K562 (cell line): ENCODE results near the gene ADAM15. TPM values are rescaled to one million over a fixed set of nuclear protein-coding genes. Genes with fewer than 3 reads are reported as not detected.

Experiments used
- ARID3B ChIP-seq: fragments of 250-450 bp; sonication (Bioruptor Pico); IDR thresholded peaks from 2 replicates; pipeline ENCODE4 v1.4.0; 2020; ENCODE audit warnings: borderline replicate concordance
- ATF7 ChIP-seq: fragments of 450-650 bp; IDR thresholded peaks from 2 replicates; pipeline ENCODE4 v1.7.1; 2014; ENCODE audit warnings: mild to moderate bottlenecking, moderate library complexity
- BMI1 ChIP-seq: fragments of 150-350 bp; IDR thresholded peaks from 2 replicates; pipeline ENCODE4 v1.6.1; 2014; ENCODE audit warnings: low read length
- FOXK1 ChIP-seq: sonication (generic); formaldehyde crosslinking; IDR thresholded peaks from 2 replicates; pipeline ENCODE4 v1.8.0; 2022; ENCODE audit warnings: missing genetic modification reagents, mild to moderate bottlenecking, borderline replicate concordance
- HDAC8 ChIP-seq: fragments of 450-650 bp; IDR thresholded peaks from 2 replicates; pipeline ENCODE4 v1.6.1; 2016; ENCODE audit warnings: mild to moderate bottlenecking, missing genetic modification characterization, moderate library complexity, missing compliant biosample characterization
- ID3 ChIP-seq, 2 experiments: fragments of 250-450 bp in 1 of 2; fragments of 450-650 bp in 1 of 2; sonication (Bioruptor Pico) in 1 of 2; IDR thresholded peaks; 2 replicates each; pipeline versions ENCODE4 v1.6.1 to v1.8.0; 2016 to 2021; ENCODE audit warnings: mild to moderate bottlenecking in 2 of 2, moderate library complexity in 2 of 2, missing compliant biosample characterization in 1 of 2, missing genetic modification characterization in 1 of 2
- JUN ChIP-seq, 2 experiments: sonication (generic) in 1 of 2; formaldehyde crosslinking in 1 of 2; IDR thresholded peaks; 2 replicates each; pipeline versions ENCODE4 v1.6.1 to v1.8.0; 2012 to 2022; ENCODE audit warnings: borderline replicate concordance in 2 of 2, mild to moderate bottlenecking in 2 of 2, improper control_type of control experiment in 1 of 2, low read depth in 1 of 2, low read length in 1 of 2, missing genetic modification reagents in 1 of 2
- JUND ChIP-seq, 2 experiments: IDR thresholded peaks; 2 replicates in 1 of 2; 3 replicates in 1 of 2; pipeline ENCODE4 v1.6.1; 2011; ENCODE audit warnings: borderline replicate concordance in 2 of 2, low read depth in 2 of 2, low read length in 2 of 2, improper control_type of control experiment in 1 of 2, missing biosample characterization in 1 of 2, missing genetic modification characterization in 1 of 2, missing genetic modification reagents in 1 of 2
- MITF ChIP-seq: IDR thresholded peaks from 2 replicates; pipeline ENCODE4 v1.6.1; 2014; ENCODE audit warnings: antibody characterized with exemption
- MLX ChIP-seq, 2 experiments: fragments of 450-650 bp in 1 of 2; sonication (generic) in 1 of 2; formaldehyde crosslinking; conservative IDR thresholded peaks; 2 replicates each; pipeline versions ENCODE4 v1.4.0 to v1.8.1; 2020 to 2022; ENCODE audit warnings: mild to moderate bottlenecking in 1 of 2, missing genetic modification reagents in 1 of 2
- RB1 ChIP-seq: fragments of 450-650 bp; IDR thresholded peaks from 2 replicates; pipeline ENCODE4 v1.6.1; 2017; ENCODE audit warnings: low read depth, mild to moderate bottlenecking
- RBBP5 ChIP-seq: fragments of 200-600 bp; sonication (generic); IDR thresholded peaks from 2 replicates; pipeline ENCODE4 v1.6.1; 2012; ENCODE audit warnings: borderline replicate concordance, mild to moderate bottlenecking, low read length, control low read depth, inconsistent platforms; ENCODE audit not compliant: insufficient read depth, poor library complexity, severe bottlenecking
- SAP30 ChIP-seq: fragments of 200-600 bp; sonication (generic); IDR thresholded peaks from 2 replicates; pipeline ENCODE4 v1.6.1; 2012; ENCODE audit warnings: borderline replicate concordance, low read depth, mild to moderate bottlenecking, moderate library complexity, low read length, control low read depth, inconsistent platforms; ENCODE audit not compliant: insufficient read depth, poor library complexity, severe bottlenecking
- TBP ChIP-seq: optimal IDR thresholded peaks from 2 replicates; pipeline ENCODE3; 2011; ENCODE audit warnings: low read depth, low read length, improper control_type of control experiment
- ZC3H4 ChIP-seq: sonication (generic); formaldehyde crosslinking; IDR thresholded peaks from 2 replicates; pipeline ENCODE4 v1.9.0; 2021; ENCODE audit warnings: missing genetic modification reagents, borderline replicate concordance
- ZC3H8 ChIP-seq: fragments of 450-650 bp; IDR thresholded peaks from 2 replicates; pipeline ENCODE4 v1.6.1; 2017
- ZNF165 ChIP-seq: fragments of 250-450 bp; sonication (Bioruptor Pico); IDR thresholded peaks from 2 replicates; pipeline ENCODE4 v1.4.0; 2020; ENCODE audit warnings: borderline replicate concordance
- ZNF511 ChIP-seq: sonication (generic); formaldehyde crosslinking; IDR thresholded peaks from 2 replicates; pipeline ENCODE4 v1.8.0; 2022; ENCODE audit warnings: mild to moderate bottlenecking, missing genetic modification reagents
- ZNF77 ChIP-seq: fragments of 250-450 bp; sonication (Bioruptor Pico); IDR thresholded peaks from 2 replicates; pipeline ENCODE4 v1.5.0; 2020
- polyA plus RNA-seq, 8 experiments: library from polyadenylated mRNA; depleted of rRNA in 4 of 8; stranded (reverse) in 5 of 8; unstranded in 3 of 8; fragments of >200 nt; fragmentation: Nextera tagmentation in 2 of 8; fragmentation: Illumina TruSeq in 1 of 8; extraction: Ambion mirVana in 2 of 8; extraction: Trizol in 1 of 8; gene quantifications; 2 replicates each; pipeline versions ENCODE4 v1.2.1 to v1.2.3, GENCODE V29; 2011 to 2014; ENCODE audit warnings: inconsistent platforms in 1 of 8, missing spikeins in 1 of 8
- total RNA-seq, 7 experiments: library from RNA; depleted of rRNA in 6 of 7; stranded (reverse); fragments of >200 nt in 6 of 7; fragmentation: Illumina TruSeq in 2 of 7; extraction: Trizol in 2 of 7; gene quantifications; 2 replicates each; pipeline versions ENCODE4 v1.2.1 to v1.2.3, GENCODE V29; 2011 to 2021; ENCODE audit warnings: low replicate concordance in 1 of 7

ADAM15 gene
- total and polyA plus RNA-seq, 9 of the 15 experiments (the other 6 are each of a cell fraction or from before 2014, with no cell fraction given): 0.69 to 72.3 (median 32.8) TPM

GRCh38 chr1:155050560-155051341, at the start of gene ADAM15 (continued):
- 0 out of 2 replicates have a peak, but pooled peaks have one; percentile 39 for TF ChIP-seq FOXK1 (CRISPR knock-in tag)
- peak; percentile 99 for TF ChIP-seq RB1
- peak; percentile 51 for TF ChIP-seq TBP
- no peak for TF ChIP-seq JUN (IDR thresholded peaks at IDR 0.05; ENCODE audit: borderline replicate concordance, low read depth, low read length)
- peak; percentile 75; the same call in 1 of the 2 replicates for TF ChIP-seq JUN (CRISPR knock-in tag; IDR thresholded peaks at IDR 0.05; ENCODE audit: borderline replicate concordance)
- no peak; the same call in 1 of the 2 replicates for TF ChIP-seq ZNF165 (CRISPR knock-in tag)
- TF ChIP-seq ZC3H4 (CRISPR knock-in tag): 0 out of 2 replicates have a peak, but pooled peaks have one; percentile 7
- TF ChIP-seq ARID3B (CRISPR knock-in tag): no peak
- no peak for TF ChIP-seq ZNF77
- TF ChIP-seq SAP30: peak; percentile 70
- no peak for TF ChIP-seq ZC3H8
- 0 out of 4 replicates have a peak, but pooled peaks of 1 of the 2 experiments have one; percentile 44 for TF ChIP-seq MLX (CRISPR knock-in tag; conservative IDR thresholded peaks at IDR 0.05)
- TF ChIP-seq JUND (IDR thresholded peaks at IDR 0.05; ENCODE audit: borderline replicate concordance, low read depth, low read length): peak; percentile 50; the same call in 1 of the 2 replicates
- TF ChIP-seq JUND (tag; IDR thresholded peaks at IDR 0.05; ENCODE audit: borderline replicate concordance, low read depth, low read length): peak; percentile 26; the same call in 1 of the 3 replicates
- no peak for TF ChIP-seq ID3 (CRISPR knock-in tag; IDR thresholded peaks at IDR 0.05)
- TF ChIP-seq ID3 (tag; IDR thresholded peaks at IDR 0.05): peak; percentile 86; the same call in 1 of the 2 replicates
- TF ChIP-seq ATF7: peak; percentile 67; the same call in 1 of the 2 replicates
- peak; percentile 49; the same call in 1 of the 2 replicates for TF ChIP-seq HDAC8
- TF ChIP-seq BMI1: no peak
- TF ChIP-seq RBBP5: peak; percentile 69
- TF ChIP-seq MITF: peak; percentile 28; the same call in 1 of the 2 replicates
- peak; percentile 83; the same call in 1 of the 2 replicates for TF ChIP-seq ZNF511 (CRISPR knock-in tag)
